Activated naive CD4-positive, alpha-beta T cell treated with anti-CD3 and anti-CD28 coated beads, Interleukin-2, amount 50 U/mL, for 72 hours (primary cell): Measurements from ENCODE around the gene PLEKHG1. TPM values are rescaled to one million over a fixed set of nuclear protein-coding genes. Genes with fewer than 3 reads are reported as not detected.

Experiments used
- ATAC-seq, 2 donors: fragments of 150-1000 bp; cut with Tn5 transposase; 2 replicates each; pipeline ENCODE4 v1.10.0; 2021; ENCODE audit warnings: mild to moderate bottlenecking in 2 of 2, moderate library complexity in 2 of 2
- DNase-seq, 2 donors: peaks; one replicate each; pipeline ENCODE4 v3.0.0; 2021 to 2022; ENCODE audit warnings: low spot score in 2 of 2
- H3K27ac Mint-ChIP-seq, 2 donors: one replicate each; pipeline ENCODE4 v1.8.0; 2022; ENCODE audit warnings: mild to moderate bottlenecking in 2 of 2, mixed read lengths in 2 of 2
- H3K36me3 Mint-ChIP-seq, 2 donors: one replicate each; pipeline ENCODE4 v1.8.0; 2022; ENCODE audit warnings: mixed read lengths in 2 of 2
- H3K9me3 Mint-ChIP-seq, 2 donors: one replicate each; pipeline ENCODE4 v1.8.0; 2022; ENCODE audit warnings: mixed read lengths in 2 of 2
- total RNA-seq, 2 donors: library from RNA; stranded (reverse); gene quantifications; one replicate each; pipeline ENCODE4 v1.2.3, GENCODE V29; 2022

PLEKHG1 gene
- total RNA-seq, 2 donors from 2014 or later, result 2.1 to 3.0 TPM

DNA sequence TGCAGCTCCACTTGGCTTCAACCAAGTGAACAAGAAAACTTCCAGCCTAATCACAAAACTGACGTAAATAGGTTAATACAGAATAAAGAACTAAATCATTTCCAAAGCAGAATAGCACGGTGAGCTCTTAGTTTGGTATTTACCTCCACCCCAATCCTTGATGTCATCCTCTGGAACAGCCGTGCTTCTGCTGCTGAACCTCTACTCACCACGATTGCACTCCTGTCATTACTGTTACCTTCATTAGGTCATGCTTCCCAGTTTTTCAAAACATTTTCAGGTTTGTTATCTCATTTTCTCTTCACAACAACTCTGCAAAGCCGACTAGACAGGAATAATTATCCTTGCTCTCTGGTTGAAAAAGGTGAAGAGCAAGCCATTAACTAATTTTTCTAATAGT, 15.6 kb upstream of the PLEKHG1 start:
- no peak for ATAC-seq
- H3K36me3 Mint-ChIP-seq, result no peaks in the 10 kb centered on the region
- no peaks in the 10 kb centered on the region for H3K9me3 Mint-ChIP-seq
- H3K27ac Mint-ChIP-seq, result no peak overlapping the region
- no peak for DNase-seq

- DNase-seq (no peak), ATAC-seq (no peak)
- Mint-ChIP-seq H3K9me3 (no peaks in the 10 kb centered on the region), H3K27ac (no peak overlapping the region), H3K36me3 (no peaks in the 10 kb centered on the region)
Observed at GRCh38 chr6:150584596-150584995, 15.1 kb upstream of the PLEKHG1 start.

- Mint-ChIP-seq H3K27ac (no peak overlapping the region), H3K36me3 (no peaks in the 10 kb centered on the region), H3K9me3 (no peaks in the 10 kb centered on the region)
- DNase-seq (no peak), ATAC-seq (no peak)
Observed at GRCh38 chr6:150586850-150587359, 12.8 kb upstream of the PLEKHG1 start.

DNA sequence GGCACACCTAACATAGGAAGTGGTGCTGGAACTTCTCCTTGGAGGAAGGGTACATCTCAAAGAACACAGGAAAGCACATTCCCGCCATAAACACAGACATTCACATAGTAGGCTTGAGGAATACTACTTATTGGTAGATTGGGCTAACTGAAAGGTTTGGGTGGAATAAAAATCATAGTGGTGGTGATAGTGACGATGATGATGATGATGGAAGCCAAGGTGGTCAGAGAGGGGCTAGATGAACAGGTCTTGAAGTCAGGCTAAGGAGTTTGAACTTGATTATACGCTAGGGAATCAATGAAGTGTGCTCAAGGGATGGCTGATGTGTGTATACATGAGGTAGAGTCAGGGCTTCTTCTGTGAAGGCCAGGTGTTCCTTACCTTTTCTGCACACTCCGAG, 12.0 kb upstream of the PLEKHG1 start:
- ATAC-seq (no peak), DNase-seq (no peak)
- H3K27ac Mint-ChIP-seq, result no peak overlapping the region
- H3K9me3 Mint-ChIP-seq, result no peaks in the 10 kb centered on the region
- no peaks in the 10 kb centered on the region for H3K36me3 Mint-ChIP-seq

DNA sequence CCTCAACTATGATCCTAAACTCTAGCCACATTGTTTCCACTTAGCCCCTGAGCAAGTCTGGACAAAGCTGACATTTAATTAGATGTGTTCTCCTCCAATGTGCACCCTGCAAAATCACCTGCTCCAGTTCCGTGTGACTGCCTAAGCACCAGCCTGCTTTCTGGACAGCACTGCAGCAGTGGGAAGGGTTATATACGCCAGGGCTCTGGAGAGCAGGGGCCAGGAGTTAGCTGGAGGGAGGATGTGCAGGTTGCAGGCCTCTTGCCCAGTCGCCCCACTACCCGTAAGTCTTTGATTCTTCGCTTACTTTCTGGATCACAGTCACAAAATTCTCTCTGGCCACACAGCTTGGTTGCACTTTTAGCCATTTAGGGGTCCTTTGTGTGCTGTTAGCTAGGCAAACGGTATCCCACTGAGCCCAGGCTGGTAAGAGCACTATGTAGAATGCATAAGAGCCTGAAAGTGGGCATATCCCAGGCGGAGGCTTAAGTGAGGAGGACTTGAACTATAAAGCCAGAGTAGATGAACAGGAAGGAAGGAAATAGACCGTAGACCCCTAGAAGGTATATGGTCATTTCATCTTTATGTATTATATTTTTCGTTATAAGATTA, 10.7 kb upstream of the PLEKHG1 start:
- no peak for ATAC-seq
- H3K36me3 Mint-ChIP-seq, result no peaks in the 10 kb centered on the region
- no peaks in the 10 kb centered on the region for H3K9me3 Mint-ChIP-seq
- no peak for DNase-seq
- H3K27ac Mint-ChIP-seq, result no peak overlapping the region

- DNase-seq (no peak), ATAC-seq (no peak)
- no peaks in the 10 kb centered on the region for H3K36me3 Mint-ChIP-seq
- H3K9me3 Mint-ChIP-seq, result no peaks in the 10 kb centered on the region
- H3K27ac Mint-ChIP-seq, result no peak overlapping the region
Observed at GRCh38 chr6:150589852-150590251, 9.8 kb upstream of the PLEKHG1 start.

DNA sequence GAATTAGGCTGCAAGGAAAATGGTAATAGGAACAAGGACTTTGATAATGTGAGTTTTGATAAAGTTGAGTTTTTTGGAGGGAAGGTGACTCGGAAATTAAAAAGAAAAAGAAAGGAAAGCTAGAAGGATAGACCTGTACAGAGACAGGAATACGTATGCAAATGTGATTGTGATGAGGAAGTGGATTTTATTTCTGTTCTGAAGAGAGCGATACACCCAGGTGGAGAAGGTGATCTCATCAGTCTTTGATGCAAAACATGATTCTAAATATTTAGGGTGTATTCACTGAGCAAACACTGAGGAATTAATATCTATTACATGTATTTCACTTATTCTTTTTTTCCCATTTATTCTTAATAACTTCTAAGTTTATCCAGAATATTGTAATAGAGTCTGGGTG, 9.2 kb upstream of the PLEKHG1 start:
- no peak for ATAC-seq
- Mint-ChIP-seq H3K9me3 (no peaks in the 10 kb centered on the region), H3K27ac (no peak overlapping the region)

DNA sequence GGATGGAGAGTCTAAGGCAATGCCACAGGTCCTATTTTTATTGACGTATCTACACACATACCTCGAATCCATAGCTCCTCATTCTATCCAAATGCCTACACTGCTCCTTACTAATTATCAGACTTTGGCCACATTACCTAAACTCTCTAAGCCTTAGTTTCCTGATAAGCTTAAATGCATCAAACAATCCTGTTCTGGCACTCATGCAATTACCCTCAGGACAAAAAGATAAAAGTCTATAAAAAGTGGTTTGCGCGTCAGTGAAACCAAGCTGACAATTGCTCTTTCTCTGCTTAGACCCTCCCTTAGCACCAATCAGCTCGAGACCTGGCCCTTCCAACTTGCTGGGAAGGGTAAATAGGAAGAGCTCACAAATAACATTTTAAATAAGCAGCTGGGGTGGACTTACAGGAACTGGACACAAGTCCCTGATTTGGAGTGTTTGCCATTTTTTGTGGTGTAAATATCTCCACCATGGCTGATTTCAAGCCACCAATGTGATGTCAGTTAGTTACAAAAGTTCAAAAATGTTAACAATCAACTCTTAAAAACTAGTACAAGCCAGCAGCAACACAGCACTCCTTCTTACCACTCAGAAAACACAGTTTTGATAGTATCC, 7.2 kb upstream of the PLEKHG1 start:
- Mint-ChIP-seq H3K9me3 (no peaks in the 10 kb centered on the region), H3K27ac (no peak overlapping the region), H3K36me3 (no peaks in the 10 kb centered on the region)
- ATAC-seq (no peak), DNase-seq (no peak)

More for the DNA sequence above, 9.2 kb upstream of the PLEKHG1 start:
- no peak for DNase-seq
- no peaks in the 10 kb centered on the region for H3K36me3 Mint-ChIP-seq

DNA sequence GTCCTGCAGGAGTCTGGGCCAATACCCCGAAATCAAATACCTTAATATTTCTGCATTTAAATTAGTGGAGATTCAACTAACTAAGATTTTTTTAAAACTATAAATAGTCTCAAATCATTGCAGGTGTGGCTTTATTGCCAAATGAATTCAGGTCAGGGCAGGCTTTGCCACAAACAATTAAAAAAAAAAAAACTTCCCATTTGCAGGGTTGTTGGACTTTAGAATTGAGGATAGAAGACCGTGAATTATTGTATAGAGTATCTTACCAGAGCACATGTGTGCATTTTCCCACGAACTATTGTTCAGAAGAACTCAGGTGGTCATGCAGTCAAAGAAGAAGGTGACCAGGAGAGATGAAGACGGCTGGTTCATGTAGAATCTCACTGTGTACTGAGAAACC, 6.6 kb upstream of the PLEKHG1 start:
- DNase-seq (no peak), ATAC-seq (no peak)
- Mint-ChIP-seq H3K27ac (no peak overlapping the region), H3K36me3 (no peaks in the 10 kb centered on the region), H3K9me3 (no peaks in the 10 kb centered on the region)

DNA sequence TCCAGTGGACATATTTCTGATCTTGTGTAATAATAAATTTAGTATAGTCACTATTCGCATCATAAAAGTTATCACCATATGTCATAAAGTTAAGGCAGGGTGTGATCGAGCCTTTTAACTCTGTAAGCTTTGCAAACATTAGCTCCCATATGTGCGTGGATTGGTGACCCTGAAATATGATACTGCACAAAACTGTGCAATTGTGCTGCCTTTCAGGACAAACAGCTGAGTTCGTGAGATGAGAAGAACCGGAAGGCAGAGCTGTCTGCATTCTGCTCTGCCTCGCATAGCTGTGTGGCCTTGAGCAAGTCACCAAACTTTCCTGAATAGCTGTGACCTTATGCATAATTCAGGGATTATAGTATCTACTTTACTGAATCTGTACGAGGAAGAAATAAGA, 3.2 kb upstream of the PLEKHG1 start:
- ATAC-seq, result no peak
- Mint-ChIP-seq H3K9me3 (no peaks in the 10 kb centered on the region), H3K36me3 (peaks cover 0 to 5% of the 10 kb centered on the region in 2 donors)

DNA sequence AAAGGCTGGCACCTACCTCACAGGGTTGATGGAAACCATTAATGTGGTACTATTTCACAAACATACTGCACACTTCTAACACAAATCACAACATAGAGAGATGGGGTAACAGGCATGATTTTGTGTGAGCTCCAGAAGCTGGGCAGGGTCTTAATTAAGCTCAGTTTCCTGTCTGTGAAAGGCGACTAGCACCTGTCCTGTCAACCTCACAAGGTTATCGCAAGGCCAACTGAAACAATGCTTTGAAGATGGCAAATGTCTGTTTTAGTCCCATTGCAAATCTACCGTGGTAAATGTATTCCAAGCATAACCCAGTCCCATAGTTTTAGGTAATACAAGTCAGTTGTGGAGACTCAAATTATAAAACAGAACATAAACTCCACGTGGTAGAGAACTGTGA, 1.3 kb upstream of the PLEKHG1 start:
- Mint-ChIP-seq H3K9me3 (no peaks in the 10 kb centered on the region), H3K36me3 (peaks cover 0 to 5% of the 10 kb centered on the region in 2 donors)

More for the DNA sequence above, 3.2 kb upstream of the PLEKHG1 start:
- no peak overlapping the region for H3K27ac Mint-ChIP-seq
- no peak for DNase-seq

GRCh38 chr6:150598858-150599198, 857 bp upstream of the PLEKHG1 start:
- ATAC-seq (no peak), DNase-seq (no peak)
- no peaks in the 10 kb centered on the region for H3K9me3 Mint-ChIP-seq
- H3K36me3 Mint-ChIP-seq, result peaks cover 0 to 5% of the 10 kb centered on the region in 2 donors
- peak overlapping the region in 1 of 2 donors; percentile 78 for H3K27ac Mint-ChIP-seq

More for the DNA sequence above, 1.3 kb upstream of the PLEKHG1 start:
- H3K27ac Mint-ChIP-seq, result peak overlapping the region in 1 of 2 donors; percentile 78
- DNase-seq, result no peak
- ATAC-seq, result no peak

DNA sequence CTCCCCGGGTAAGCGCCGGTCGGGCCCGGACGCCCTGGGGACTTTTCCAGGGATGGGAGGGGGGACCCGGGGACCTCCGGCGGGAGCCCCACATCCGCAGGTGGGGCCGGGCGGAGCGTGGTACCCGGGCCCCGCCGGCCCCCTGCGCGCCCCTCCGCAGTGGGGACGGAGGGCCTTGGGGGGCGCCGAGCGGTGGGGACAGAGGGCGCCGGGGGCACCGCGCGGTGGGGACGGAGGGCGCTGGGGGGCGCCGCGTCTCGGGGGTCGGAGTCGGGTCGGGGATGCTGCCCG, 270 bp downstream of the PLEKHG1 start:
- no peaks in the 10 kb centered on the region for H3K9me3 Mint-ChIP-seq
- no peak for DNase-seq
- peak in 1 of 2 donors; percentile 25 for ATAC-seq
- H3K36me3 Mint-ChIP-seq, result peaks cover 0 to 5% of the 10 kb centered on the region in 2 donors
- peak overlapping the region in 1 of 2 donors; percentile 78 for H3K27ac Mint-ChIP-seq

- Mint-ChIP-seq H3K27ac (peak overlapping the region; percentile 77 to 89), H3K9me3 (no peaks in the 10 kb centered on the region), H3K36me3 (peaks cover 0 to 5% of the 10 kb centered on the region in 2 donors)
- DNase-seq, result peak; percentile 66 to 89
- peak; percentile 75 to 78 for ATAC-seq
Observed at GRCh38 chr6:150600301-150601017, 774 bp downstream of the PLEKHG1 start.

DNA sequence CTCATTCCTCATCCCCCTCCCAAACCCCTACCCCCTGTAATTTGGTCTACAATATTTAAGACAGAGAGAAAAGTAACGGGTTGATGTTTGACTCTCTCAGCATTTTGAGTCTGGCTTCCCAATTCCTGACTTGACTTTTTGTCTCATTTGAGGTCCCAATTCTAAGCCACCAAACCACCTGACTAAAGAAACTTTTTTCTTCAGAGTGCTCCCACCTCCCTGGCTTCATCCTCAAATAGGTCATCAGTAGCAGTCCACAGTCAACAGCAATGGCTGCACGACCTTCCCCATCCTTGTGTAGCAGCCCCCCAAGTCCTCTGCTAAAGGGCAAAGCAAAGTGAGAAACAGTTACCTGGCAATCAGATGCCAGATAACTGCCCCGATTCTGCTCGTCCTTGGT, 1.8 kb downstream of the PLEKHG1 start:
- no peak for DNase-seq
- no peak for ATAC-seq
- H3K9me3 Mint-ChIP-seq, result no peaks in the 10 kb centered on the region
- H3K36me3 Mint-ChIP-seq, result peaks cover 0 to 5% of the 10 kb centered on the region in 2 donors
- H3K27ac Mint-ChIP-seq, result no peak overlapping the region

DNA sequence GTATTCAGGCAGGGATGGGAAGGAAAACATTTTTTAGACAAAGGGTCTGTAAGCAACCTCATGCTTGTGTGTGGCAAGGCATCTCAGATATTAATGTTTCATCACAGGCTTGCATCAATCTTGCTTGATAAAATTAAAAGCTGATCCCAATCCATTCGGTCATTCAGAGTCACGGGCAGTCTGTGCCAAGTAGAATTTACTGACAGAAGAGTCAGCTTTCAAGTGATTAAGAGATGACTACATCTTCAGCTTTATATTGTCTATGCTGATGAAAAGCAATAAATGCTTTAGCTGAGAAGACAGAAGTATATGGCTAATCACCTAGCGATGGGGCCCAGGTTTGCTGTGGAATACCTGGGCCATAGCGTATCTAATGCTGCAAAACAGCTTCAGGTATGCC, 3.5 kb downstream of the PLEKHG1 start:
- no peak overlapping the region for H3K27ac Mint-ChIP-seq
- DNase-seq (no peak), ATAC-seq (no peak)
- H3K9me3 Mint-ChIP-seq, result no peaks in the 10 kb centered on the region
- peaks cover 0 to 5% of the 10 kb centered on the region in 2 donors for H3K36me3 Mint-ChIP-seq

- no peak overlapping the region for H3K27ac Mint-ChIP-seq
- no peaks in the 10 kb centered on the region for H3K9me3 Mint-ChIP-seq
- H3K36me3 Mint-ChIP-seq, result peaks cover 0 to 5% of the 10 kb centered on the region in 2 donors
- DNase-seq, result no peak
- no peak for ATAC-seq
Observed at GRCh38 chr6:150604467-150604866, 4.8 kb downstream of the PLEKHG1 start.

- Mint-ChIP-seq H3K9me3 (no peaks in the 10 kb centered on the region), H3K36me3 (peaks cover 0 to 5% of the 10 kb centered on the region in 2 donors), H3K27ac (no peak overlapping the region)
- no peak for ATAC-seq
- no peak for DNase-seq
Observed at GRCh38 chr6:150605333-150605732, 5.6 kb downstream of the PLEKHG1 start.
